HepG2 (cell line): ENCODE measurements around the gene KIF19. TPM values are rescaled to one million over a fixed set of nuclear protein-coding genes. Genes with fewer than 3 reads are reported as not detected.

ENCODE experiments used
- ATF4 ChIP-seq, 2 experiments: fragments of 450-650 bp in 1 of 2; sonication (generic) in 1 of 2; formaldehyde crosslinking; IDR thresholded peaks; 2 replicates each; pipeline versions ENCODE4 v1.5.0 to v1.8.0; 2020 to 2022; ENCODE audit warnings: mild to moderate bottlenecking in 1 of 2, missing genetic modification reagents in 1 of 2
- CBX2 ChIP-seq, 2 experiments: fragments of 200-600 bp in 1 of 2; sonication (generic); formaldehyde crosslinking in 1 of 2; IDR thresholded peaks; 2 replicates each; pipeline versions ENCODE4 v1.7.0 to v1.8.1; 2018 to 2022; ENCODE audit warnings: low read depth in 2 of 2, low read length in 1 of 2, mild to moderate bottlenecking in 1 of 2, missing genetic modification reagents in 1 of 2
- ELK4 ChIP-seq: sonication (generic); formaldehyde crosslinking; IDR thresholded peaks from 2 replicates; pipeline ENCODE4 v1.9.0; 2021; ENCODE audit warnings: missing genetic modification reagents, borderline replicate concordance
- MED8 ChIP-seq: sonication (generic); formaldehyde crosslinking; IDR thresholded peaks from 2 replicates; pipeline ENCODE4 v1.8.1; 2023; ENCODE audit warnings: mild to moderate bottlenecking, missing genetic modification reagents; ENCODE audit not compliant: insufficient replicate concordance
- MYPOP ChIP-seq: sonication (generic); formaldehyde crosslinking; IDR thresholded peaks from 2 replicates; pipeline ENCODE4 v1.8.1; 2023; ENCODE audit warnings: mild to moderate bottlenecking, moderate library complexity, missing genetic modification reagents
- NFIC ChIP-seq: IDR thresholded peaks from 2 replicates; pipeline ENCODE4 v1.6.1; 2012; ENCODE audit warnings: mild to moderate bottlenecking, low read length, inconsistent platforms
- PRDM10 ChIP-seq: sonication (generic); formaldehyde crosslinking; IDR thresholded peaks from 2 replicates; pipeline ENCODE4 v1.4.0; 2020; ENCODE audit warnings: low read depth, missing genetic modification reagents
- RAD51 ChIP-seq: fragments of 450-650 bp; IDR thresholded peaks from 2 replicates; pipeline ENCODE4 v1.6.1; 2016; ENCODE audit warnings: borderline replicate concordance
- SALL1 ChIP-seq: sonication (generic); formaldehyde crosslinking; IDR thresholded peaks from 2 replicates; pipeline ENCODE4 v1.8.0; 2022; ENCODE audit warnings: mild to moderate bottlenecking, missing genetic modification reagents
- SRSF9 ChIP-seq: fragments of 200-400 bp; formaldehyde crosslinking; IDR thresholded peaks from 2 replicates; pipeline ENCODE4 v1.6.1; 2018; ENCODE audit warnings: borderline replicate concordance, mild to moderate bottlenecking, low read depth, low read length; ENCODE audit not compliant: insufficient read depth, poor library complexity, severe bottlenecking
- ZMYM3 ChIP-seq: sonication (generic); formaldehyde crosslinking; IDR thresholded peaks from 2 replicates; pipeline ENCODE4 v1.5.1; 2020; ENCODE audit warnings: mild to moderate bottlenecking, missing genetic modification reagents
- ZNF33A ChIP-seq: sonication (generic); formaldehyde crosslinking; IDR thresholded peaks from 2 replicates; pipeline ENCODE4 v1.5.1; 2020; ENCODE audit warnings: missing genetic modification reagents, mild to moderate bottlenecking, moderate library complexity, borderline replicate concordance
- ZNF557 ChIP-seq: sonication (generic); formaldehyde crosslinking; IDR thresholded peaks from 2 replicates; pipeline ENCODE4 v1.4.0; 2020; ENCODE audit warnings: missing genetic modification reagents
- ZNF574 ChIP-seq: sonication (generic); formaldehyde crosslinking; IDR thresholded peaks from 2 replicates; pipeline ENCODE4 v1.4.0; 2020; ENCODE audit warnings: missing genetic modification reagents
- polyA plus RNA-seq, 8 experiments: library from polyadenylated mRNA; depleted of rRNA in 3 of 8; stranded (reverse) in 7 of 8; unstranded in 1 of 8; fragments of >200 nt; fragmentation: Illumina TruSeq in 4 of 8; extraction: Trizol in 4 of 8; gene quantifications; 2 replicates each; pipeline versions ENCODE4 v1.2.1 to v1.2.3, GENCODE V29; 2011 to 2016; ENCODE audit warnings: low read depth in 4 of 8, missing spikeins in 1 of 8, mixed read lengths in 1 of 8; ENCODE audit not compliant: insufficient read depth in 1 of 8
- total RNA-seq, 5 experiments: library from RNA; depleted of rRNA; stranded (reverse); fragments of >200 nt; fragmentation: Illumina TruSeq; extraction: Trizol; gene quantifications; 2 replicates each; pipeline ENCODE4 v1.2.3, GENCODE V29; 2016; ENCODE audit warnings: low read depth in 1 of 5

Gene KIF19
- total and polyA plus RNA-seq, 2 of the 13 experiments (the other 11 are each of a cell fraction or from before 2014, with no cell fraction given), result not detected

GRCh38 chr17:74354123-74354522 is 28.1 kb downstream of the KIF19 start (continued):
- no peak for TF ChIP-seq PRDM10 (CRISPR knock-in tag)
- TF ChIP-seq ZMYM3 (CRISPR knock-in tag), result no peak
- TF ChIP-seq ZNF574, result no peak
- TF ChIP-seq SALL1 (CRISPR knock-in tag), result peak; percentile 58
- TF ChIP-seq NFIC, result no peak
- no peak for TF ChIP-seq CBX2 (IDR thresholded peaks at IDR 0.05; ENCODE audit: low read depth, low read length)
- TF ChIP-seq CBX2 (CRISPR knock-in tag; IDR thresholded peaks at IDR 0.05; ENCODE audit: low read depth), result no peak
- no peak for TF ChIP-seq ZNF33A (CRISPR knock-in tag)
- no peak for TF ChIP-seq MED8
- TF ChIP-seq MYPOP (CRISPR knock-in tag), result no peak
- TF ChIP-seq ELK4, result no peak
- no peak for TF ChIP-seq SRSF9
- TF ChIP-seq ZNF557, result no peak
- TF ChIP-seq RAD51, result no peak
- TF ChIP-seq ATF4 (CRISPR knock-in tag; IDR thresholded peaks at IDR 0.05), result no peak
